SJSA1 (cell line): ENCODE data around the gene PHYKPL. TPM values are rescaled to one million over a fixed set of nuclear protein-coding genes. Genes with fewer than 3 reads are reported as not detected.

ENCODE experiments used
- DNase-seq, 2 experiments: peaks; one replicate each; pipeline ENCODE4 v3.0.0-alpha.2; 2015 to 2020; ENCODE audit warnings: low spot score in 2 of 2, low read depth in 1 of 2
- H3K27ac ChIP-seq: fragments of 250-450 bp; sonication (Bioruptor Pico); 2 replicates; pipeline ENCODE4 v1.5.1; 2020; ENCODE audit warnings: mild to moderate bottlenecking, moderate library complexity
- H3K27me3 ChIP-seq: fragments of 250-450 bp; sonication (Bioruptor Pico); replicated peaks from 2 replicates; pipeline ENCODE4 v1.5.1; 2020; ENCODE audit warnings: mild to moderate bottlenecking, moderate library complexity
- H3K36me3 ChIP-seq: fragments of 250-450 bp; sonication (Bioruptor Pico); 2 replicates; pipeline ENCODE4 v1.5.1; 2020; ENCODE audit warnings: mild to moderate bottlenecking
- H3K4me1 ChIP-seq: fragments of 250-450 bp; sonication (Bioruptor Pico); replicated peaks from 2 replicates; pipeline ENCODE4 v1.6.1; 2021; ENCODE audit warnings: mild to moderate bottlenecking
- H3K4me3 ChIP-seq: fragments of 250-450 bp; sonication (Bioruptor Pico); 2 replicates; pipeline ENCODE4 v1.5.1; 2020; ENCODE audit warnings: mild to moderate bottlenecking
- H3K9me3 ChIP-seq: fragments of 250-450 bp; sonication (Bioruptor Pico); replicated peaks from 2 replicates; pipeline ENCODE4 v1.5.1; 2020; ENCODE audit warnings: mild to moderate bottlenecking
- total RNA-seq: library from RNA; depleted of rRNA; stranded (reverse); fragments of >200 nt; shearing (Covaris generic); gene quantifications from 2 replicates; pipeline ENCODE4 v1.2.3, GENCODE V29; 2014

The PHYKPL gene
- total RNA-seq, 1 experiment from 2014 or later, result 19.3 TPM

DNA sequence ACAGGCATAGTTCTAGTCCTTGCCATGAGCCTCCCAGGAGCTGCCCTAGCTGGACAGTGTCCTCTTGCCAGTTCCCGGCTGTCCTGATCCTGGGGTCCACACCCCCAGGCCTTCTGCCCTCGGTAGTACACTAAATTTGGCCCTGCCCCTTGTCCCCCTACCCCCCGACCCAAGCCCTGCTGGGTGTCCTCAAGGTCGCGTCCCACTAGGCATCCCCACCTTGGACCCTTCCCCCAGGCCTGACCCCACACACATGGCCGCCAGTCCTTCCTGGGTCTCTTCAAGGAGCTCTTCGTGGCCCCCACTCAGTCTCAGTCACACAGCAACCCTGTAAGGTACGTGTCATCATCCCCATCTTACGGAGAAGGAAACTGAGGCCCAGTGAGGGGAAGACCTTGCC is 40.0 kb upstream of the PHYKPL start:
- H3K4me1 ChIP-seq, result no peaks in the 10 kb centered on the region
- H3K4me3 ChIP-seq, result no peak overlapping the region
- H3K9me3 ChIP-seq, result peaks cover 32% of the 10 kb centered on the region
- H3K36me3 ChIP-seq, result no peaks in the 10 kb centered on the region
- no peak for DNase-seq
- no peak overlapping the region for H3K27ac ChIP-seq
- H3K27me3 ChIP-seq, result no peaks in the 10 kb centered on the region

DNA sequence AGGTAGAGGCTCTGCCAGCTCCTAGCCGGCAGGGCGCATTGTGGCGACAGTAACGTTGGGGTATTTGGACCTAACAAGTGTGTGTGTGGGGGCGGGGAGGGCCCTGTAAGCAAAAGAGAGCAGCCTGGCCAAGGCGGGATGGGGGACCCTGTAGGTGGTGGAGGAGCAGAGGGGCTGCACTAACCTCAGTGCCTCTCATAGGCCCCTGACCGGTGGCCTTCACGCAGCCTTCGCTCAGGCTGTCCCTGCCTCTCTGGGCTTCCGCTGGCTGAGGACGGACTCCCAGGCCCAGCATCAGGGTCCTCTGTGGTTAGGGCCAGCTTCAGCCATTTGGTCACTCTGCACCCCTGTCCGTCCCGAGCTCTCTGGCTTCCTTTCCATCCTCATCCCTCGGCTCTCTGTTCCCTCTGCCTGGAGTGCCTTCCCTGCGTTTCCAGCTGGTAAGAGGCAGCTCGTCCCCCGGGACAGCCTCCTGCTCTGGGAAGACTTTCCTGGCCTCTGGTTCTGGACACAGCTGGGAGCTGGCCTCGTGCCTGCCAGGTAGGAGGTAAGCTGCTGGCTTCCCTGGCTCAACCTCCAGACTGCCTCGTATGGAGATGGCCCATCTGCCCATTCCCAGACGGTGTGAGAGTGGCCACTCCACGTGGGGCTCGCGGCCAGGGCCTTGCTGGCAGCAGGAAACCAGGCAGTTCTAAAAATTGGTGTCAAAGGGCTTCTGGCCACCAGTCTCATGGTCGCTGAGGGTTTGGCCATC is 39.3 kb upstream of the PHYKPL start:
- H3K27ac ChIP-seq, result no peak overlapping the region
- H3K4me1 ChIP-seq, result no peaks in the 10 kb centered on the region
- peaks cover 35% of the 10 kb centered on the region for H3K9me3 ChIP-seq
- H3K4me3 ChIP-seq, result no peak overlapping the region
- H3K36me3 ChIP-seq, result no peaks in the 10 kb centered on the region
- no peaks in the 10 kb centered on the region for H3K27me3 ChIP-seq
- DNase-seq, result no peak

DNA sequence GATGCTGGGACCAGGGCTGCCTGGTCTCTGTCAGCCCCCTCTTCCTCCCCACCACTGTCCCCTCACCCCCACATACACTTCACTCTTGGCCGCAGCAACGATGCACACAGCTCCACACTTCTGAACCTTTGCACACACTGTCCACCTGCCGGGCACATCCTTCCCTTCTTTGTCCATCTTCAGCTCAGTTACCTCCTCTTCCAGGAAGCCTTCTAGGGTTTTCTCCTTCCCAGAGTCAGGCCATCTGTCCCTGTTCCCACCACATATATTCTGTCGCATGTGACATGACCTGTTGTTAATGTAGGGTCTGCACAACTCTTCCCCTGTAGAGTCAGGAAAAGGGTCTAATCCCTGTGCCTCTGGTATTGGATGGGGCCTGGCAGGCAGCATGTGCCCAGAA is 38.6 kb upstream of the PHYKPL start:
- DNase-seq, result no peak
- Histone ChIP-seq H3K27ac (no peak overlapping the region), H3K4me3 (no peak overlapping the region), H3K36me3 (no peaks in the 10 kb centered on the region), H3K4me1 (no peaks in the 10 kb centered on the region), H3K27me3 (no peaks in the 10 kb centered on the region), H3K9me3 (peaks cover 38% of the 10 kb centered on the region)

DNA sequence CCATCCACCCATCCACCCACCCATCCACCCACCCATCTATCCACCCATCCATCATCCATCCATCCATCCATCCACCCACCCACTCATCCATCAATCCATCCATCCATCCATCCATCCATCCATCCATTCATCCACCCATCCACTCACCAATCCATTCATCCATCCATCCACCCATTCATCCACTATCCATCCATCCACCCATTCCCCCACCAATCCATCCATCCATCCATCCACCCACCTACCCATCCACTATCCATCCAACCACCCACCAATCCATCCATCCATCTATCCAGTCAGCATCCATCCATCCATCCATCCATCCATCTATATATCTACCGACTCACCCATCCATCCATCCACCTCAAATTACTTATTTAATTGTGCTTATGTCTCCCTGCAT is 36.9 kb upstream of the PHYKPL start:
- Histone ChIP-seq H3K36me3 (no peaks in the 10 kb centered on the region), H3K4me1 (no peaks in the 10 kb centered on the region), H3K9me3 (peaks cover 32% of the 10 kb centered on the region), H3K4me3 (no peak overlapping the region), H3K27ac (no peak overlapping the region), H3K27me3 (no peaks in the 10 kb centered on the region)
- no peak for DNase-seq

DNA sequence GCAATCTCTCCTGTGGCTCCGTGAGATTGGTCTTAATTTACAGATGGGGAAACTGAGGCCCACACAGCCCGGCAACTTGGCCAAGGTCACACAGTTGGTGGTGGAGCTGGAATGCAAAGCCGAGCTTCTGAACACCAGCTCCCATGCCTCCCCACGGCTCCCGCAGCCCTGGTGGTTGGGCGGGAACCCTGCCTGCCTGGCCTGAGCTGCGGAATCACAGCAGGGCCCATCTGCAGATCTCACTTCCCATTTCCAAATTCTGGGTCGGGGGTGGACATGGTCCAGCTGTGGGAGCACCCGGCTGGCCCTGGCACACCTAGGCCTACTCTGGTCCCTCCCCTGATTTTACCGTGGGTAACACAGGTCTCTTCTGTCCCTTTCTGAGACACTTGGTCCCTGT is 35.3 kb upstream of the PHYKPL start:
- Histone ChIP-seq H3K9me3 (peaks cover 27% of the 10 kb centered on the region), H3K27ac (no peak overlapping the region)
- DNase-seq, result no peak

DNA sequence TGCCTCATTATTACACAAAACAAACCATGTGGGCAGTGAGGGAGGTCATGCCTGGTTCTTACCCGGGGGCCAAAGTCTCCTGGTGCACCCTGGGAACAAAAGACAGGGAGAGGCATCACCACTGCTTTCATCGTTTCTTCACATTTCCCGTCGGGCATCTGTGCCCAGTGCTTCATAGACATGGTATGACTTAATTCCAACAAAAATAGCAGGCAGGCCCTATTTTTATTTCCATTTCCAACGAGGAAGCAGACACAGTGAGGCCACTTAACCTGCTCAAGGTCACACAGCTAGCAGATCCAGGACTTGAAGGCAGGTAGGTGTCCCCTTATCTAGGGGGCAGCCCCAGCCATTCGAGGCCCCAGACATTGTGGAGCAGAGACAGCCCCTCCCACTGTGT is 34.6 kb upstream of the PHYKPL start:
- no peaks in the 10 kb centered on the region for H3K4me1 ChIP-seq
- H3K4me3 ChIP-seq, result no peak overlapping the region
- DNase-seq, result no peak
- H3K36me3 ChIP-seq, result no peaks in the 10 kb centered on the region
- H3K9me3 ChIP-seq, result peaks cover 24% of the 10 kb centered on the region
- no peaks in the 10 kb centered on the region for H3K27me3 ChIP-seq
- no peak overlapping the region for H3K27ac ChIP-seq

More for the DNA sequence above, 35.3 kb upstream of the PHYKPL start:
- Histone ChIP-seq H3K36me3 (no peaks in the 10 kb centered on the region), H3K27me3 (no peaks in the 10 kb centered on the region), H3K4me3 (no peak overlapping the region), H3K4me1 (no peaks in the 10 kb centered on the region)

DNA sequence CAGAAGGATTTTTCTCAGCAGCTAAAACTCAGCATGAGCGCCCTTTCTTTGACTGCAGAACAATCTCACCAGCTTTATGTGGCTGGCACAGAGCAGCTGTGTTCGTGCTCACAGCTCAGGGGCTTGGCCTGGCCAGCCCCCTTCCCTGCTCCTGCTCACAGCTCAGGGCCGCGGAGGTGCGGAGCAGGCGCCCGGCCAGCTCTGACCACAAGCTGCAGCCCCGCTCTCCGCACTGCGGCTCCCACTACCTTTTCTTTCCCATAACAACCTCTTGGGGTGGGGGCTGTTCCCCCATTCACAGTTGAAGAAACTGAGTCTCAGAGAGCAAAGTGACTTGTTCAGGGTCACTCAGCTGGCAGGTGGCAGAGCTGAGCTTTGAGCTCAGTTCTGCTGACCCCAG is 34.0 kb upstream of the PHYKPL start:
- Histone ChIP-seq H3K27me3 (no peaks in the 10 kb centered on the region), H3K27ac (no peak overlapping the region), H3K9me3 (peaks cover 24% of the 10 kb centered on the region), H3K4me3 (no peak overlapping the region), H3K36me3 (no peaks in the 10 kb centered on the region), H3K4me1 (no peaks in the 10 kb centered on the region)
- DNase-seq, result no peak

DNA sequence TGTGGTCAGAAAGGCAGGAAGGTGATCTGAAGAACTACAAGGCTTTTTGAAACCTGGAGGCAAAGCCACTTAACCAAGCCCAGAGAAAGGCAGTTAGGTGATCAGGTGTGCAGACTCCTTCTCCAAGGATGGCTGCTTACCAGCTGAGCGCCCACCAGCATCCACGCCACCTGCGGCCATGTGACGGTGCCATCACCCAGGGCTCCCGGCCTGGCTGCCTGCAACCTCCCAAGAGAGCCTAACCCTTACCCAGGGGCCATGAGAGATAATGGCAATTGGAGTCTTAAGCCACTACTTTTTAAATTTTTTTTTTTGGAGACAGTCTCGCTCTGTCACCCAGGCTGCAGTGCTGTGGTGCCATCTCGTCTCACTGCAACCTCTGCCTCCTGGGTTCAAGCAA is 33.1 kb upstream of the PHYKPL start:
- Histone ChIP-seq H3K36me3 (no peaks in the 10 kb centered on the region), H3K27ac (no peak overlapping the region)

DNA sequence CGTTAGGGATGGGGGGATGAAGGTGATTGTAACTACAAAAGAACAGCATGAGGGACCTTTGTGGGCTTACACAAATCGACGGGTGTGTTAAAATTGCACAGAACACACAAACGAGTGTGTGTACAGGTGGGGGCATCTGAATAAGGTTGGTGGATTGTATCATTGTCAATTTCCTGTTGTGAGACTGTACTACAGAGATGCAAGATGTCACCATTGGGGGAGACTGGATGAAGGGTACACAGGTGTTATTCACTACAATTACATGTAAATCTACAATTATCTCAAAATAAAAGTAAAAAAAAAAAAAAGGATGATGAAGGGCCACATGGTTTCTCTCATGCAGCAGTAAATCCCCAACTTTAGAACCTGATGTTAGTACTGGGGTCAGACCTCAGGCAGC is 31.4 kb upstream of the PHYKPL start:
- no peak overlapping the region for H3K27ac ChIP-seq
- no peak overlapping the region for H3K4me3 ChIP-seq
- peaks cover 24% of the 10 kb centered on the region for H3K9me3 ChIP-seq
- no peaks in the 10 kb centered on the region for H3K27me3 ChIP-seq
- no peaks in the 10 kb centered on the region for H3K36me3 ChIP-seq
- DNase-seq, result no peak
- H3K4me1 ChIP-seq, result no peaks in the 10 kb centered on the region

More for the DNA sequence above, 33.1 kb upstream of the PHYKPL start:
- Histone ChIP-seq H3K9me3 (peaks cover 22% of the 10 kb centered on the region), H3K4me1 (no peaks in the 10 kb centered on the region), H3K4me3 (no peak overlapping the region), H3K27me3 (no peaks in the 10 kb centered on the region)
- DNase-seq, result no peak

DNA sequence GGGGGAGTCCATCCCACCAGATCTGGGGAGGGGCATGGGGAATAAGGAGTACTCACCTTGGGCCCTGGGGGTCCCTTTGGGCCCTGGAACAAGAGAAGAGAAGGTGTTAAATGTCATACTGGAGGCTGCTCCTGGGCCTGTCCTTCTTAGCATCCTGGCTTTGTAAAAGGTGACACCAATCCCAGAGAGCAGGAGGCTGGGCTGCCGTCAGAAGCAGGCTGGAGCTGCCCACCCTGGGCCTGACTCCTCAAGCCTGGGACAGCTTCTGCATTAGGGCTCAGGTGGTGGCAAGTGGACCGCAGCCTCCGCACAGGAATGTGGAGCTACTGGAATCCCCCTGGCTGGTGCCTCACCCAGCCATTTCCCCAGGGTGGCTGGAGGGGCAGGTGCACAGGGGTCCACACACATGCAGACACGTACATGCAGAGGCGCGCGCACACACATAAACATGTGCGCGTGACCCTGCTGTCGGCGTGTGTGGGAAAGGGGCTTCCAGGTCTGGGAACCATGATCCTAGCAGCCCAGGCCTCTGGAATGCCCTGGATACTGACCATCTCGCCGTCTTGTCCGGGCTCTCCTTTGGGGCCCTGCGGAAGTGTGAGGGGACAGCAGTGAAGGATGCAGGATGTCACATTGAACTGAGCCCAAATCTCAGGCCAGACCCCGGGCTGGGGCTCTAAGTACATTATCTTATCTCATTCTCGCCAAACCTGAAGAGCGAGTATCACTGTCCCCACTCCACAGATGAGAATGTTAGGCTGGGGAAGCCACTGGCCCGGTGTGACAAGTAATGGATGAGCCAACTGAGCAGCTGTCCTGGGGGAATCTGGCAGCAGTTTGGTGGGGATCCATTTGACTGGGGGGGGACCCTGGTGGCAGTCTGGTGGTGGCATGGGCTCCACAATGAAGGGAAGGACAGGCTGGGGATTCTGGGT is 29.3 kb upstream of the PHYKPL start:
- H3K4me1 ChIP-seq, result no peaks in the 10 kb centered on the region
- H3K27me3 ChIP-seq, result no peaks in the 10 kb centered on the region
- no peak for DNase-seq
- H3K36me3 ChIP-seq, result no peaks in the 10 kb centered on the region
- H3K9me3 ChIP-seq, result peaks cover 25% of the 10 kb centered on the region
- no peak overlapping the region for H3K27ac ChIP-seq
- no peak overlapping the region for H3K4me3 ChIP-seq

DNA sequence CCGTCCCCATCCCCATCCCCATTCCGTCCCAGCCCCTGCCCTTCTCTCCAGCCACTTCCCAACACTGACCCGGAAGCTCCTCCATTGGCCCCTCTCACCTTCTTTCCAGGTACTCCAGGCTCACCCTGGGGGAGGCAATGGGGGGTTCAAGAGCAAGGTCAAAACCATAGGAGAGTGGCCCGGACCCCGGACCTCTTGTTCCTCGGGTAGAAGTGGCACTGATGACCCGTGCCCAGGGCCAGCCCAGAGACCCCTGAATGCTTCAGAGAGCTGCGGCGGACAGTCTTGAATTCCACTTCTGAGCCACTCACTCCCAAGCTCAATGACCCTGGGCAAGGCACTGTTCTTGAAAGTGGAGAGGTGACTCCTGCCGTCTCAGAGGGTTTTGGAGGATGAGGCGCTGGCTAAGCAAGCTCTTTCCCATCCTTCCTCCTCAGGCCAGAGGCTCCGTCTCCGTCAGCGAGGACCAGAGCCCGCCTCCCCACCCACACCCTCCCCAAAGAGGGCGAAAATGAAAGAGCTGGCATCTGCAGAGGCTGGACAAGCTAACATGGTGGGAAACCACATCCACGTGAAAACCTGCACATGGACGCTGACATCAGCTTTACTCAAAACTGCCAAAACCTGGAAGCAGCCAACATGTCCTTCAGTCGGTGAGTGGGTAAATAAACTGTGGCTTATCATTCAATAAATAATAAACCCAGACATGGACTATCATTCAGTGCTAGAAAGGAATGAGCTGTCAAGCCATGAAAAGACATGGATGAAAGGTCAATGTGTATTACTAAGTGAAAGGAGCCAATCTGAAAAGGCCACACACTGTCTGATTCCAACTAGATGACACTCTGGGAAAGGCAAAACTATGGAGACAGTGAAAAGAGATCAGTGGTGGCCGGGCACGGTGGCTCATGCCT is 27.3 kb upstream of the PHYKPL start:
- DNase-seq, result no peak
- Histone ChIP-seq H3K4me1 (no peaks in the 10 kb centered on the region), H3K27ac (no peak overlapping the region), H3K9me3 (peaks cover 21% of the 10 kb centered on the region; the same call in 1 of the 2 replicates), H3K36me3 (no peaks in the 10 kb centered on the region), H3K27me3 (no peaks in the 10 kb centered on the region), H3K4me3 (no peak overlapping the region)

DNA sequence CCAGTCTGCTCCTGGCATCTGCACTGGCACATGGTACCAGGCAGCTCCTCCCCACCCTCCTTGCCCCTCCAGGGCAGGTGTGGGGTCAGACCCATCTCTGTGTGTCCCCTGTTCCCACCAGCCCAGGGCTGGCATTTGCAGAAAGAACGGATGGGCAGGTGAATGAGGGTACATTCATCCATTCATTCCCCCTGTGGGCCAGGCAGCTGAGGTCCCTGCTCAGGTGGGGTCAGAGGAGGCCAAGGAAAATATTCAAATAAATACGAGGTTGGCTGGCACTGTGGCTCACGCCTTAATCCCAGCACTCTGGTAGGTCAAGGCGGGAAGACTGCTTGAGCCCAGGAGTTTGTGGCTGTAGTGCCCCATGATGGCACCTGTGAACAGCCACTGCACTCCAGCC is 25.0 kb upstream of the PHYKPL start:
- no peaks in the 10 kb centered on the region for H3K4me1 ChIP-seq
- H3K36me3 ChIP-seq, result no peaks in the 10 kb centered on the region
- no peaks in the 10 kb centered on the region for H3K27me3 ChIP-seq
- no peak overlapping the region for H3K4me3 ChIP-seq
- DNase-seq, result no peak
- peaks cover 14% of the 10 kb centered on the region; the same call in 1 of the 2 replicates for H3K9me3 ChIP-seq
- H3K27ac ChIP-seq, result no peak overlapping the region

DNA sequence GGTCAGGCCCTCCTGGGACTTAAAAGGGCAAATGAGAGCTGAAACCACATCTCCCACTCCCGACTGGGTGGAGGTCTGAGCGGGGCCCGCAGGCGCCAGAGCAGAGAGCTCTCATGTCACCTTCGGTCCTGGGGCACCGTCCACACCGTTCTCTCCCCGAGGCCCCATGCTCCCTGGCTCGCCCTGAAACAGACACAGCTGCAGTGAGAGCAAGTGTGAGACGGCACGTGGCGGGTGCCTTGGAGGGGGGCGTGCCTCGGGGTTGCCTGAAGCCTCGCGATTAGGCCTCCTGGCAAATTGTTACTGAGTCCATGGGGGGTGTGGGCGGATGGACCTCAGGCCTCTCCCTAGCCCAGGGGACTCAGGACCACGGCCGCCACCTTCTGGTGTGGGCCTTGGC is 24.1 kb upstream of the PHYKPL start:
- no peaks in the 10 kb centered on the region for H3K36me3 ChIP-seq
- H3K27me3 ChIP-seq, result no peaks in the 10 kb centered on the region
- no peak for DNase-seq
- H3K4me3 ChIP-seq, result no peak overlapping the region
- peaks cover 14% of the 10 kb centered on the region; the same call in 1 of the 2 replicates for H3K9me3 ChIP-seq
- H3K4me1 ChIP-seq, result no peaks in the 10 kb centered on the region
- H3K27ac ChIP-seq, result no peak overlapping the region
